Astrocyte of the spinal cord (primary cell): ENCODE measurements around the gene C16orf54.
"Not testable (repeated sequence)": the region's sequence is repeated elsewhere in the genome, so short reads cannot be mapped to it uniquely, and the experiment has no call there.

ENCODE experiments used
- DNase-seq: peaks from one replicate; pipeline ENCODE4 v3.0.0; 2011; ENCODE audit warnings: low read depth, low spot score
- H3K4me3 ChIP-seq: 2 replicates; pipeline ENCODE4 v1.5.1; 2011; ENCODE audit warnings: low read depth, mild to moderate bottlenecking, low read length, moderate library complexity
- CTCF ChIP-seq: IDR thresholded peaks from 2 replicates; pipeline ENCODE4 v1.5.1; 2012; ENCODE audit warnings: low read depth, mild to moderate bottlenecking, low read length, inconsistent platforms
- in situ Hi-C: cut with HindIII; loops from 2 replicates; pipeline ENCODE4 v1.10.0; 2017; ENCODE audit warnings: low sequenced_read_pairs

Gene C16orf54

GRCh38 chr16:29775742-29776408 lies 30.1 kb upstream of the C16orf54 start:
- no peak for DNase-seq
- no peak for TF ChIP-seq CTCF
- H3K4me3 ChIP-seq = no peak overlapping the region
- in situ Hi-C loops = no loop called here

- no peak for DNase-seq
- in situ Hi-C loops = no loop called here
- no peak for TF ChIP-seq CTCF
- no peak overlapping the region for H3K4me3 ChIP-seq
Measured at GRCh38 chr16:29774730-29775129, 28.9 kb upstream of the C16orf54 start.

- H3K4me3 ChIP-seq, DNase-seq, in situ Hi-C loops: not testable (repeated sequence)
Measured at GRCh38 chr16:29772330-29772729, 26.5 kb upstream of the C16orf54 start.

GRCh38 chr16:29770250-29770929 lies 24.6 kb upstream of the C16orf54 start:
- no peak overlapping the region for H3K4me3 ChIP-seq
- DNase-seq = no peak
- no peak for TF ChIP-seq CTCF
- in situ Hi-C loops = no loop called here

GRCh38 chr16:29769507-29769906 lies 23.7 kb upstream of the C16orf54 start:
- no peak overlapping the region for H3K4me3 ChIP-seq
- no peak for TF ChIP-seq CTCF
- DNase-seq = no peak
- in situ Hi-C loops = no loop called here

- in situ Hi-C loops = no loop called here
- no peak for TF ChIP-seq CTCF
- no peak for DNase-seq
Measured at GRCh38 chr16:29767062-29767461, 21.3 kb upstream of the C16orf54 start.

GRCh38 chr16:29766571-29766970 lies 20.8 kb upstream of the C16orf54 start:
- in situ Hi-C loops = no loop called here
- TF ChIP-seq CTCF = no peak
- no peak overlapping the region for H3K4me3 ChIP-seq
- no peak for DNase-seq

More at GRCh38 chr16:29767062-29767461, 21.3 kb upstream of the C16orf54 start:
- H3K4me3 ChIP-seq = no peak overlapping the region
